C4-2B (cell line): ENCODE data around the gene ETV5.

ENCODE experiments used
- ZFX ChIP-seq: fragments of 450-650 bp; IDR thresholded peaks from 2 replicates; pipeline ENCODE4 v1.6.1; 2017
- TF ChIP-seq, protein P1 (sequence below): fragments of 450-650 bp; conservative IDR thresholded peaks from 2 replicates; pipeline ENCODE4 v1.5.1; 2017; ENCODE audit warnings: mild to moderate bottlenecking

DNA sequence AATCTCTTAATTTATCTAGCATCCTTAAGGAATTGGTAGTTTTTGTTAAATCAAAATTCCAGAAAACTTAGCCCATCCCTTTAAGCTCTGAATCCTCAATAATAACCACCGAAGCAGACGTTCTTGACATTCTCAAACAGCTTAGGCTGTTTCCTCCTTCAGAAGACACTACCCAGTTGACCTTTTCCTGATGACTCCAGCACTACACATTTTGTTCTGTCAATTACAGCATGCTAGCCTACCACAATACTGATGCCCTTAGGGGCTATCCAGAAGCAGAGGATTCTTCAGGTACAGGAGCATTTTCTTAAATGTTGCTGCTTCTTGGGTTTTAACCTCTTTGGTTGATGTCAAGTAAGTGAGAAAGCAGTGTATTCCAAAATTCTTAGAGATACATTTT is 33.4 kb downstream of the ETV5 start:
- TF ChIP-seq, protein P1, sequence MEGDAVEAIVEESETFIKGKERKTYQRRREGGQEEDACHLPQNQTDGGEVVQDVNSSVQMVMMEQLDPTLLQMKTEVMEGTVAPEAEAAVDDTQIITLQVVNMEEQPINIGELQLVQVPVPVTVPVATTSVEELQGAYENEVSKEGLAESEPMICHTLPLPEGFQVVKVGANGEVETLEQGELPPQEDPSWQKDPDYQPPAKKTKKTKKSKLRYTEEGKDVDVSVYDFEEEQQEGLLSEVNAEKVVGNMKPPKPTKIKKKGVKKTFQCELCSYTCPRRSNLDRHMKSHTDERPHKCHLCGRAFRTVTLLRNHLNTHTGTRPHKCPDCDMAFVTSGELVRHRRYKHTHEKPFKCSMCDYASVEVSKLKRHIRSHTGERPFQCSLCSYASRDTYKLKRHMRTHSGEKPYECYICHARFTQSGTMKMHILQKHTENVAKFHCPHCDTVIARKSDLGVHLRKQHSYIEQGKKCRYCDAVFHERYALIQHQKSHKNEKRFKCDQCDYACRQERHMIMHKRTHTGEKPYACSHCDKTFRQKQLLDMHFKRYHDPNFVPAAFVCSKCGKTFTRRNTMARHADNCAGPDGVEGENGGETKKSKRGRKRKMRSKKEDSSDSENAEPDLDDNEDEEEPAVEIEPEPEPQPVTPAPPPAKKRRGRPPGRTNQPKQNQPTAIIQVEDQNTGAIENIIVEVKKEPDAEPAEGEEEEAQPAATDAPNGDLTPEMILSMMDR, result no peak
- no peak for TF ChIP-seq ZFX
